HCT116 (cell line): ENCODE data around the gene TERT. TPM values are rescaled to one million over a fixed set of nuclear protein-coding genes. Genes with fewer than 3 reads are reported as not detected.

Experiments used
- ATAC-seq: fragments of 200-7000 bp; cut with Tn5 transposase; 2 replicates; pipeline ENCODE4 v1.9.1; 2020; ENCODE audit warnings: mild to moderate bottlenecking, moderate library complexity
- BruUV-seq: library from RNA; stranded (reverse); fragments of 400-500 nt; replicated peaks from 2 replicates; lab custom pipeline; 2021; lab: Mats Ljungman, UMichigan
- CTCF ChIA-PET: fragments of 300-600 bp; sonication (Branson Sonifier 250); formaldehyde crosslinking; loops from one replicate; lab custom pipeline; 2021; ENCODE audit warnings: antibody characterized with exemption; lab: Charles Lee
- POLR2A ChIA-PET: fragments of 300-600, 350-600 bp; sonication (Branson Sonifier 250); formaldehyde crosslinking; loops from one replicate; lab custom pipeline; 2021; ENCODE audit warnings: antibody characterized with exemption; lab: Charles Lee
- RAD21 ChIA-PET, 2 experiments: fragments of 300-600 bp; sonication (Branson Sonifier 250); formaldehyde crosslinking; loops; one replicate each; lab custom pipeline; 2023; ENCODE audit warnings: low total read pairs in 2 of 2; ENCODE audit not compliant: uncharacterized antibody in 2 of 2, unreplicated experiment in 2 of 2, low non-redundant PET in 1 of 2; lab: Charles Lee
- DNase-seq: peaks from one replicate; pipeline ENCODE4 v3.0.0-alpha.2; 2010; ENCODE audit warnings: low read depth, low spot score
- H2AFZ ChIP-seq: fragments of 200-600 bp; shearing (Covaris generic), sonication (generic); 2 replicates; pipeline ENCODE4 v1.6.1; 2017; ENCODE audit warnings: low read depth, mixed run types, mixed read lengths, antibody characterized with exemption, low read length; ENCODE audit not compliant: poor library complexity, severe bottlenecking
- H3K27ac ChIP-seq: 2 replicates; pipeline ENCODE4 v1.5.1; 2012; ENCODE audit warnings: low read depth, low read length
- H3K27me3 ChIP-seq: fragments of 200-600 bp; sonication (generic); 2 replicates; pipeline ENCODE4 v1.6.1; 2016; ENCODE audit warnings: mixed run types, low read length, mixed read lengths; ENCODE audit not compliant: insufficient read depth
- H3K36me3 ChIP-seq, 2 experiments: fragments of 200-500 bp in 1 of 2; fragments of 200-600 bp in 1 of 2; sonication (Bioruptor generic) in 1 of 2; sonication (generic) in 1 of 2; 2 replicates each; pipeline versions ENCODE4 v1.5.1 to v1.6.1; 2014 to 2016; ENCODE audit warnings: low read length in 2 of 2, inconsistent platforms in 1 of 2, mixed read lengths in 1 of 2, mixed run types in 1 of 2; ENCODE audit not compliant: insufficient read depth in 2 of 2, control insufficient read depth in 1 of 2
- H3K4me1 ChIP-seq, 2 experiments: fragments of 200-600 bp in 1 of 2; sonication (generic) in 1 of 2; 2 replicates each; pipeline versions ENCODE4 v1.5.1 to v1.6.1; 2012 to 2017; ENCODE audit warnings: low read length in 2 of 2, inconsistent platforms in 1 of 2, mild to moderate bottlenecking in 1 of 2, mixed read lengths in 1 of 2, mixed run types in 1 of 2, moderate library complexity in 1 of 2; ENCODE audit not compliant: insufficient read depth in 2 of 2, control insufficient read depth in 1 of 2
- H3K4me2 ChIP-seq: fragments of 200-600 bp; sonication (generic); 2 replicates; pipeline ENCODE4 v1.6.1; 2017; ENCODE audit warnings: mixed run types, low read length, mixed read lengths
- H3K4me3 ChIP-seq, 2 experiments: fragments of 200-600 bp in 1 of 2; sonication (generic) in 1 of 2; replicated peaks in 1 of 2; 2 replicates each; pipeline ENCODE4 v1.5.1; 2011 to 2016; ENCODE audit warnings: low read length in 2 of 2, control low read depth in 1 of 2, low read depth in 1 of 2, mild to moderate bottlenecking in 1 of 2, mixed read lengths in 1 of 2, mixed run types in 1 of 2
- H3K79me2 ChIP-seq: fragments of 200-600 bp; sonication (generic); 2 replicates; pipeline ENCODE4 v1.6.1; 2017; ENCODE audit warnings: mild to moderate bottlenecking, mixed run types, low read length, moderate library complexity, mixed read lengths; ENCODE audit not compliant: insufficient read depth
- H3K9ac ChIP-seq: fragments of 200-600 bp; sonication (generic); 2 replicates; pipeline ENCODE4 v1.6.1; 2016; ENCODE audit warnings: low read length, mixed read lengths
- H3K9me2 ChIP-seq: fragments of 200-600 bp; sonication (generic), shearing (Covaris generic); 2 replicates; pipeline ENCODE4 v1.6.1; 2017; ENCODE audit warnings: mixed run types, mild to moderate bottlenecking, moderate library complexity; ENCODE audit not compliant: insufficient read depth
- H3K9me3 ChIP-seq, 2 experiments: fragments of 200-500 bp in 1 of 2; fragments of 200-600 bp in 1 of 2; sonication (Bioruptor generic) in 1 of 2; sonication (generic) in 1 of 2; 2 replicates each; pipeline ENCODE4 v1.6.1; 2014 to 2017; ENCODE audit warnings: low read length in 2 of 2, mixed read lengths in 2 of 2, inconsistent platforms in 1 of 2, low read depth in 1 of 2, mild to moderate bottlenecking in 1 of 2, mixed run types in 1 of 2, moderate library complexity in 1 of 2; ENCODE audit not compliant: control insufficient read depth in 1 of 2, insufficient read depth in 1 of 2
- H4K20me1 ChIP-seq: fragments of 200-600 bp; sonication (generic), shearing (Covaris generic); 2 replicates; pipeline ENCODE4 v1.6.1; 2017; ENCODE audit warnings: mixed run types, mild to moderate bottlenecking, moderate library complexity; ENCODE audit not compliant: insufficient read depth
- CBX3 ChIP-seq: IDR thresholded peaks from 2 replicates; pipeline ENCODE4 v1.6.1; 2012; ENCODE audit warnings: low read depth
- CTCF ChIP-seq, 3 experiments: fragments of 200-600 bp in 1 of 3; sonication (generic) in 1 of 3; IDR thresholded peaks in 2 of 3; conservative IDR thresholded peaks in 1 of 3; 2 replicates each; pipeline ENCODE4 v1.5.1; 2012 to 2017; ENCODE audit warnings: low read depth in 2 of 3, low read length in 2 of 3, antibody characterized with exemption in 1 of 3, borderline replicate concordance in 1 of 3, control low read depth in 1 of 3, mild to moderate bottlenecking in 1 of 3, mixed read lengths in 1 of 3, mixed run types in 1 of 3, moderate library complexity in 1 of 3; ENCODE audit not compliant: insufficient read depth in 1 of 3
- EGR1 ChIP-seq: IDR thresholded peaks from 2 replicates; pipeline ENCODE4 v1.6.1; 2012; ENCODE audit warnings: low read depth
- EZH2 ChIP-seq: fragments of 200-600 bp; sonication (generic); IDR thresholded peaks from 2 replicates; pipeline ENCODE4 v1.6.1; 2017; ENCODE audit warnings: antibody characterized with exemption, mixed run types
- EZH2phosphoT487 ChIP-seq: fragments of 200-600 bp; IDR thresholded peaks from 2 replicates; pipeline ENCODE4 v1.6.1; 2018; ENCODE audit warnings: antibody characterized with exemption, borderline replicate concordance
- POLR2A ChIP-seq: IDR thresholded peaks from 2 replicates; pipeline ENCODE4 v1.7.0; 2011; ENCODE audit warnings: borderline replicate concordance; ENCODE audit not compliant: insufficient read depth, insufficient read length; ENCODE audit errors: extremely low read depth
- RAD21 ChIP-seq: IDR thresholded peaks from 2 replicates; pipeline ENCODE4 v1.6.1; 2012; ENCODE audit warnings: low read depth, mild to moderate bottlenecking
- REST ChIP-seq: IDR thresholded peaks from 2 replicates; pipeline ENCODE4 v1.6.1; 2012; ENCODE audit warnings: low read depth
- SIN3A ChIP-seq: IDR thresholded peaks from 2 replicates; pipeline ENCODE4 v1.6.1; 2012; ENCODE audit warnings: low read depth
- SRF ChIP-seq: IDR thresholded peaks from 2 replicates; pipeline ENCODE4 v1.6.1; 2012; ENCODE audit warnings: low read depth
- YY1 ChIP-seq: IDR thresholded peaks from 2 replicates; pipeline ENCODE4 v1.6.1; 2011; ENCODE audit warnings: low read length, low read depth, moderate library complexity, mild to moderate bottlenecking; ENCODE audit not compliant: insufficient replicate concordance; ENCODE audit errors: extremely low read depth
- ZBTB33 ChIP-seq: IDR thresholded peaks from 2 replicates; pipeline ENCODE4 v1.6.1; 2011; ENCODE audit warnings: mild to moderate bottlenecking, low read length, moderate library complexity; ENCODE audit not compliant: insufficient replicate concordance; ENCODE audit errors: extremely low read depth
- intact Hi-C: fragments of 100-400 bp; cut with micrococcal nuclease; formaldehyde crosslinking; loops from 2 replicates; pipeline ENCODE4 v1.10.0; 2022
- total RNA-seq: library from RNA; stranded (reverse); gene quantifications from one replicate; pipeline ENCODE4 v1.2.1, GENCODE V29; 2021; ENCODE audit not compliant: unreplicated experiment

TERT gene
- total RNA-seq, 1 experiment from 2014 or later, result 6.9 TPM

- ATAC-seq, result no peak
- Histone ChIP-seq H3K4me1 (peaks cover 16 to 22% of the 10 kb centered on the region in 2 experiments), H3K4me3 (no peak overlapping the region), H3K9me3 (no peaks in the 10 kb centered on the region), H3K79me2 (no peaks in the 10 kb centered on the region), H3K27me3 (no peaks in the 10 kb centered on the region), H3K36me3 (no peaks in the 10 kb centered on the region), H3K9me2 (no peaks in the 10 kb centered on the region), H2AFZ (no peak overlapping the region), H3K4me2 (no peak overlapping the region), H4K20me1 (no peaks in the 10 kb centered on the region), H3K9ac (no peak overlapping the region), H3K27ac (no peak overlapping the region)
- no peak for DNase-seq
- ChIA-PET RAD21 (no interaction called here), POLR2A (no interaction called here), CTCF (no interaction called here)
- intact Hi-C loops, result no loop called here
- BruUV-seq, result no TSS peak
- TF ChIP-seq ZBTB33 (no peak), CBX3 (no peak), CTCF (IDR thresholded peaks at IDR 0.05 in 2 of 3, conservative IDR thresholded peaks at IDR 0.05 in 1 of 3; ENCODE audit: borderline replicate concordance in 1 of 3, insufficient read depth in 1 of 3, low read depth in 2 of 3, low read length in 2 of 3) (no peak), POLR2A (no peak), SRF (no peak), EZH2phosphoT487 (no peak), YY1 (no peak), SIN3A (no peak), EZH2 (no peak), RAD21 (no peak), REST (no peak), EGR1 (no peak)
Observed at GRCh38 chr5:1312993-1313833, 18.3 kb upstream of the TERT start.
